Stimulated activated CD4-positive, alpha-beta T cell treated with anti-CD3 and anti-CD28 coated beads, Interleukin-12 subunit alpha, Interleukin-12 subunit beta, amount 100 ng/mL, for 24 hours (primary cell): ENCODE measurements around the gene COL18A1.
"Not testable (repeated sequence)": the region's sequence is repeated elsewhere in the genome, so short reads cannot be mapped to it uniquely, and the experiment has no call there.

ENCODE experiments used
- DNase-seq, 2 experiments: peaks; one replicate each; pipeline ENCODE4 v3.0.0-alpha.2; 2020; ENCODE audit warnings: low read depth in 2 of 2

Gene COL18A1

GRCh38 chr21:45427331-45428271, 22.6 kb downstream of the COL18A1 start:
- DNase-seq, result no peak

GRCh38 chr21:45428534-45428933, 23.6 kb downstream of the COL18A1 start:
- no peak for DNase-seq

- no peak for DNase-seq
Measured at GRCh38 chr21:45429221-45430175, 24.5 kb downstream of the COL18A1 start.

GRCh38 chr21:45430521-45431501, 25.8 kb downstream of the COL18A1 start:
- no peak for DNase-seq

GRCh38 chr21:45431781-45432572, 27.0 kb downstream of the COL18A1 start:
- DNase-seq, result no peak

GRCh38 chr21:45432575-45433255, 27.8 kb downstream of the COL18A1 start:
- no peak for DNase-seq

- DNase-seq, result no peak
Measured at GRCh38 chr21:45433301-45433700, 28.3 kb downstream of the COL18A1 start.

GRCh38 chr21:45433911-45434644, 29.1 kb downstream of the COL18A1 start:
- DNase-seq, result no peak

GRCh38 chr21:45434645-45435217, 29.8 kb downstream of the COL18A1 start:
- no peak for DNase-seq

GRCh38 chr21:45435405-45435981, 30.5 kb downstream of the COL18A1 start:
- DNase-seq, result no peak

GRCh38 chr21:45436351-45437065, 31.5 kb downstream of the COL18A1 start:
- DNase-seq, result no peak

GRCh38 chr21:45437844-45438243, 32.9 kb downstream of the COL18A1 start:
- DNase-seq, result not testable (repeated sequence)

GRCh38 chr21:45438391-45439145, 33.6 kb downstream of the COL18A1 start:
- no peak for DNase-seq

- peak; percentile 65 to 79 for DNase-seq
Measured at GRCh38 chr21:45439161-45439872, 34.4 kb downstream of the COL18A1 start.

GRCh38 chr21:45439901-45440461, 35.0 kb downstream of the COL18A1 start:
- DNase-seq, result no peak
